DND-41 (cell line): ENCODE results near the gene CRACR2A.

Source experiments
- CTCF ChIP-seq: IDR thresholded peaks from 2 replicates; pipeline ENCODE4 v1.5.1; 2012; ENCODE audit warnings: borderline replicate concordance, low read length, moderate library complexity, mild to moderate bottlenecking; ENCODE audit not compliant: poor library complexity, severe bottlenecking; ENCODE audit errors: extremely low read depth
- EZH2 ChIP-seq: IDR thresholded peaks from 3 replicates; pipeline ENCODE4 v1.6.1; 2012; ENCODE audit warnings: borderline replicate concordance, low read depth, mild to moderate bottlenecking, moderate library complexity, low read length, inconsistent platforms; ENCODE audit not compliant: severe bottlenecking

- TF ChIP-seq CTCF: no peak
- no peak for TF ChIP-seq EZH2
These were observed 169.1 kb downstream of the CRACR2A start for GRCh38 chr12:3583656-3584334.
